SK-N-SH (cell line): Measurements from ENCODE around the gene GPATCH1.

Experiments
- EZH2phosphoT487 ChIP-seq: fragments of 200-600 bp; sonication (generic); IDR thresholded peaks from 2 replicates; pipeline ENCODE4 v1.6.1; 2017; ENCODE audit warnings: low read depth, mixed run types, mild to moderate bottlenecking, antibody characterized with exemption, moderate library complexity, borderline replicate concordance
- FOXM1 ChIP-seq: IDR thresholded peaks from 2 replicates; pipeline ENCODE4 v1.4.0; 2012; ENCODE audit warnings: low read depth, mild to moderate bottlenecking
- GATA2 ChIP-seq: sonication (generic); formaldehyde crosslinking; IDR thresholded peaks from 2 replicates; pipeline ENCODE4 v1.5.0; 2020; ENCODE audit warnings: mild to moderate bottlenecking, missing genetic modification reagents
- IRF3 ChIP-seq: fragments of 150-350 bp; IDR thresholded peaks from 2 replicates; pipeline ENCODE4 v1.6.1; 2016; ENCODE audit warnings: mild to moderate bottlenecking, low read depth, low read length
- POLR2AphosphoS5 ChIP-seq: IDR thresholded peaks from 2 replicates; pipeline ENCODE4 v1.6.1; 2012; ENCODE audit warnings: low read depth, low read length
- RCOR1 ChIP-seq: fragments of 150-350 bp; IDR thresholded peaks from 2 replicates; pipeline ENCODE4 v1.6.1; 2017; ENCODE audit warnings: antibody characterized with exemption, low read length
- REST ChIP-seq: IDR thresholded peaks from 2 replicates; pipeline ENCODE4 v1.6.1; 2012; ENCODE audit warnings: mild to moderate bottlenecking, low read depth, low read length, moderate library complexity
- RFX5 ChIP-seq: IDR thresholded peaks from 2 replicates; pipeline ENCODE4 v1.6.1; 2012; ENCODE audit warnings: mild to moderate bottlenecking, improper control_type of control experiment, low read length
- TAF1 ChIP-seq: IDR thresholded peaks from 2 replicates; pipeline ENCODE4 v1.6.1; 2012; ENCODE audit warnings: low read depth, mild to moderate bottlenecking, low read length, moderate library complexity, borderline replicate concordance
- TCF12 ChIP-seq: IDR thresholded peaks from 2 replicates; pipeline ENCODE4 v1.4.0; 2012
- TF ChIP-seq, protein P1 (sequence below): fragments of 200-600 bp; sonication (generic); IDR thresholded peaks from 2 replicates; pipeline ENCODE4 v1.6.1; 2017; ENCODE audit warnings: antibody characterized with exemption, mild to moderate bottlenecking, moderate library complexity

- TF ChIP-seq IRF3, result no peak
- no peak for TF ChIP-seq EZH2phosphoT487
- no peak for TF ChIP-seq REST
- TF ChIP-seq TCF12, result no peak
- TF ChIP-seq, protein P1, sequence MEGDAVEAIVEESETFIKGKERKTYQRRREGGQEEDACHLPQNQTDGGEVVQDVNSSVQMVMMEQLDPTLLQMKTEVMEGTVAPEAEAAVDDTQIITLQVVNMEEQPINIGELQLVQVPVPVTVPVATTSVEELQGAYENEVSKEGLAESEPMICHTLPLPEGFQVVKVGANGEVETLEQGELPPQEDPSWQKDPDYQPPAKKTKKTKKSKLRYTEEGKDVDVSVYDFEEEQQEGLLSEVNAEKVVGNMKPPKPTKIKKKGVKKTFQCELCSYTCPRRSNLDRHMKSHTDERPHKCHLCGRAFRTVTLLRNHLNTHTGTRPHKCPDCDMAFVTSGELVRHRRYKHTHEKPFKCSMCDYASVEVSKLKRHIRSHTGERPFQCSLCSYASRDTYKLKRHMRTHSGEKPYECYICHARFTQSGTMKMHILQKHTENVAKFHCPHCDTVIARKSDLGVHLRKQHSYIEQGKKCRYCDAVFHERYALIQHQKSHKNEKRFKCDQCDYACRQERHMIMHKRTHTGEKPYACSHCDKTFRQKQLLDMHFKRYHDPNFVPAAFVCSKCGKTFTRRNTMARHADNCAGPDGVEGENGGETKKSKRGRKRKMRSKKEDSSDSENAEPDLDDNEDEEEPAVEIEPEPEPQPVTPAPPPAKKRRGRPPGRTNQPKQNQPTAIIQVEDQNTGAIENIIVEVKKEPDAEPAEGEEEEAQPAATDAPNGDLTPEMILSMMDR, result no peak
- no peak for TF ChIP-seq RFX5
- no peak for TF ChIP-seq POLR2AphosphoS5
- no peak for TF ChIP-seq RCOR1
- TF ChIP-seq TAF1, result no peak
- TF ChIP-seq GATA2 (CRISPR knock-in tag), result no peak
- no peak for TF ChIP-seq FOXM1
Measured at GRCh38 chr19:33039815-33040214, 41.2 kb upstream of the GPATCH1 start.
